Neutrophil (primary cell): ENCODE results near the gene HOMER1.
"Not testable (repeated sequence)": the region's sequence is repeated elsewhere in the genome, so short reads cannot be mapped to it uniquely, and the experiment has no call there.

Experiments
- H3K27ac ChIP-seq: fragments of 200-600 bp; sonication (generic); 2 replicates; pipeline ENCODE4 v1.5.1; 2016; ENCODE audit warnings: mild to moderate bottlenecking, moderate library complexity
- H3K27me3 ChIP-seq: fragments of 200-600 bp; sonication (generic); 2 replicates; pipeline ENCODE4 v1.6.0; 2016; ENCODE audit warnings: mild to moderate bottlenecking
- H3K36me3 ChIP-seq: fragments of 200-600 bp; sonication (generic); 2 replicates; pipeline ENCODE4 v1.5.1; 2017
- H3K4me1 ChIP-seq, 2 experiments: fragments of 200-600 bp in 1 of 2; sonication (generic) in 1 of 2; 1 replicate in 1 of 2; 2 replicates in 1 of 2; pipeline versions ENCODE4 v1.5.1 to v1.6.1; 2013 to 2016; ENCODE audit warnings: low read depth in 1 of 2, low read length in 1 of 2, mild to moderate bottlenecking in 1 of 2, moderate library complexity in 1 of 2; ENCODE audit not compliant: control insufficient read depth in 1 of 2, insufficient read depth in 1 of 2
- H3K4me3 ChIP-seq, 2 experiments: fragments of 200-600 bp in 1 of 2; sonication (generic) in 1 of 2; 1 replicate in 1 of 2; 2 replicates in 1 of 2; pipeline ENCODE4 v1.5.1; 2013 to 2016; ENCODE audit warnings: low read depth in 1 of 2, low read length in 1 of 2, mild to moderate bottlenecking in 1 of 2, moderate library complexity in 1 of 2
- H3K9me3 ChIP-seq: fragments of 200-600 bp; sonication (generic); 2 replicates; pipeline ENCODE4 v1.5.1; 2016
- TF ChIP-seq, protein P1 (sequence below): fragments of 200-600 bp; sonication (generic); IDR thresholded peaks from 2 replicates; pipeline ENCODE4 v1.5.1; 2016; ENCODE audit warnings: antibody characterized with exemption

HOMER1 gene

DNA sequence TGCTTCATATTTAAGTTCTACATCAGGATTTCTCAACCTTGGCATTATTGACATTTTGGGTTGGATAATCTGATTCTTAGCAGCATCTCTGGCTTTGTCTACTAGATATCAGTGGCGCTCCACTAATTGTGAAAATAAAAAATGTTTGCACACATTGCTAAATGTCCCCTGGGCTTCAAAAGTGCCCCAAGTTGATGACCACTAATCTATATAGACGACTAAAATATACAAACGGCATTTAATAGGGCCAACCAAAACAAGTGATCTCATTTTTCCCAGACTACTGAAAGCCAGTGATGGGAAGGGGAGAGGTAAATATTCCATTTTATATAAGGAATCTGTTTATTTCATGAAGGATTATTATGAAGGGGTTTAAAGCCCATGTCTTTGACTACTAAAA lies 118.6 kb downstream of the HOMER1 start:
- no peaks in the 10 kb centered on the region for H3K4me1 ChIP-seq
- H3K4me3 ChIP-seq, result no peak overlapping the region
- H3K36me3 ChIP-seq, result no peaks in the 10 kb centered on the region
- H3K27ac ChIP-seq, result no peak overlapping the region
- H3K27me3 ChIP-seq, result no peaks in the 10 kb centered on the region
- TF ChIP-seq, protein P1, sequence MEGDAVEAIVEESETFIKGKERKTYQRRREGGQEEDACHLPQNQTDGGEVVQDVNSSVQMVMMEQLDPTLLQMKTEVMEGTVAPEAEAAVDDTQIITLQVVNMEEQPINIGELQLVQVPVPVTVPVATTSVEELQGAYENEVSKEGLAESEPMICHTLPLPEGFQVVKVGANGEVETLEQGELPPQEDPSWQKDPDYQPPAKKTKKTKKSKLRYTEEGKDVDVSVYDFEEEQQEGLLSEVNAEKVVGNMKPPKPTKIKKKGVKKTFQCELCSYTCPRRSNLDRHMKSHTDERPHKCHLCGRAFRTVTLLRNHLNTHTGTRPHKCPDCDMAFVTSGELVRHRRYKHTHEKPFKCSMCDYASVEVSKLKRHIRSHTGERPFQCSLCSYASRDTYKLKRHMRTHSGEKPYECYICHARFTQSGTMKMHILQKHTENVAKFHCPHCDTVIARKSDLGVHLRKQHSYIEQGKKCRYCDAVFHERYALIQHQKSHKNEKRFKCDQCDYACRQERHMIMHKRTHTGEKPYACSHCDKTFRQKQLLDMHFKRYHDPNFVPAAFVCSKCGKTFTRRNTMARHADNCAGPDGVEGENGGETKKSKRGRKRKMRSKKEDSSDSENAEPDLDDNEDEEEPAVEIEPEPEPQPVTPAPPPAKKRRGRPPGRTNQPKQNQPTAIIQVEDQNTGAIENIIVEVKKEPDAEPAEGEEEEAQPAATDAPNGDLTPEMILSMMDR, result no peak
- H3K9me3 ChIP-seq, result no peaks in the 10 kb centered on the region

DNA sequence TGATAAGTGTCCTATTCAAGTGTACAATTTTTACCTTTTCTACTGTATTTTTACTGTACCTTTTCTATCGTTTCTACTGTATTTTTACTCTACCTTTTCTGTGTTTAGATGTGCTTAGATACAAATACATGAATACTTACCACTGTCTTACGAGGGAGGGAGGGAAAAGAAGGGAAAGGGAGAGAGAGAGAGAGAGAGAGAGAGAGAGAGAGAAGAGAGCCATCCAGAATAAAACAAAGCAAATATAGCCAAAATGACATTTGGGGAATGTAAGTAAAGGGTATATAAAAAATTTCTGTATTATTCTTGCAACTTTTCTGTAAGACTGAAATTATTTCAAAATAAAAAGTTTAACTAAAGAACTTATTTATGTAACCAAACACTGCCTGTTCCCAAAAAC lies 121.2 kb downstream of the HOMER1 start:
- H3K9me3 ChIP-seq, result no peaks in the 10 kb centered on the region
- H3K4me3 ChIP-seq, result no peak overlapping the region
- H3K27me3 ChIP-seq, result no peaks in the 10 kb centered on the region
- H3K27ac ChIP-seq, result no peak overlapping the region
- no peaks in the 10 kb centered on the region for H3K4me1 ChIP-seq
- TF ChIP-seq, protein P1, result no peak
- H3K36me3 ChIP-seq, result no peaks in the 10 kb centered on the region

DNA sequence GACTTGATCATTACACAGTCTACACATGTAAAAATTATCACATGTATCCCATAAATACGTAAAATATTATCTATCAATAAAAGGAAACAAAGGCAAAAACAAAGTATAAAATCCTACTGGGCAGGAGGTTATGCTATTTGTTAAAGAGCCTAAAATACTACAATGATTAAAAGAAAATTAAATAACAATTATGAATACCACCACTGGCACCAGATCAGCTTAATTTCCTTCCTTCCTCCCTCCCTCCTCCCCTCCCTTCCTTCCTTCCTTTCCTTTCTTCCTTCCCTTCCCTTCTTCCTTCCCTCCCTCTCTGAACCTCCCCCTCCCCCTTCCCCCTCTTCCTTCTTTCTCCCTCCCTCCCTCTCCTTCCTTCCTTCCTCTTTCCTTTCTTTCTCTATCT lies 127.3 kb downstream of the HOMER1 start:
- Histone ChIP-seq H3K27me3 (no peaks in the 10 kb centered on the region), H3K4me1 (no peaks in the 10 kb centered on the region), H3K36me3 (no peaks in the 10 kb centered on the region), H3K9me3 (no peaks in the 10 kb centered on the region), H3K4me3 (no peak overlapping the region), H3K27ac (no peak overlapping the region)
- TF ChIP-seq, protein P1, result no peak

DNA sequence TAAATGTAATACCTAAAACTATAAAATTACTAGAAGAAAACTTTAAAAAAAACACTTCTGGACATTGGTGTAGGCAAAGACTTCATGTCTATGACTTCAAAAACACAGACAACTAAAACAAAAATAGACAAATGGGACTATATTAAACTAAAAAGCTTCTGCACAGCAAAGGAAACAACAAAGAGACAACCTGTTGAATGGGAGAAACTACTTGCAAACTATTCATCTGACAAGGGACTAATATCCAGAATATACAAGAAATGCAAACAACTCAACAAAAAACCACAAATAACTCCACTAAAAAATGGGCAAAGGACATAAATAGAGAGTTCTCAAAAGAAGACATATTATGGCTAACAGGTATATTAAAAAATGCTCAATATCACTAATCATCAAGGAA lies 128.8 kb downstream of the HOMER1 start:
- H3K27ac ChIP-seq, H3K4me3 ChIP-seq, H3K4me1 ChIP-seq, H3K36me3 ChIP-seq, H3K9me3 ChIP-seq, H3K27me3 ChIP-seq: not testable (repeated sequence)

DNA sequence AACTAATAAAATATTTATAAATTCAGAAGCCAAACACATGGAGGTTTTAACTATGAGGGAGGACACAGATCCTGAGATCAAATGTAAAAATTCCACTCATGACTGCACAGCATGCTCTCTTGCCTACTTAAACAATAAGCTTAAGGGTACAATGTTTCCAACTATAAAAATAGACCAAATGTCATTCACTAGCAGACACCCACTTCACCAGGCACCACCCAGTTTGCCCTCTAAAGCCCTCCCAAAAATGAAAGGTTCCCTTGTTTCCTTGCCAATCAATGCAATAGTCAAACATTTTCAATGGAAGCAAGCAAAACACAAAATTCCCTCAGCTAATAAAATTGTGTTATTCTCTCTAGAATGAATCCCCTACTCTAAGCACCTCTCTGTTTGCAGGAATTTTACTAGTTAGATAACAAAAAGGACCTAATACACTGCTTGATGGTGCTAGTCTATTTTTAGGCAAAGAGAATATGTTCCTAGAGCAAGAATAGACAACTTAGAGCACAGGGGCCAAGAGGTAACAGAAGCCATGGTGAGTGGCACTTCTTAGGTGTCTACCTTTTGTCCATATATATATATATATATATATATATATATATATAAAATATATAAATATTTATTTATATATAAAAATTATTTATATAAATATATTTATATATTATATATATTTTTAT lies 135.3 kb downstream of the HOMER1 start:
- TF ChIP-seq, protein P1, result no peak
- Histone ChIP-seq H3K27ac (no peak overlapping the region), H3K36me3 (no peaks in the 10 kb centered on the region), H3K4me3 (no peak overlapping the region), H3K9me3 (no peaks in the 10 kb centered on the region), H3K27me3 (no peaks in the 10 kb centered on the region), H3K4me1 (no peaks in the 10 kb centered on the region)

DNA sequence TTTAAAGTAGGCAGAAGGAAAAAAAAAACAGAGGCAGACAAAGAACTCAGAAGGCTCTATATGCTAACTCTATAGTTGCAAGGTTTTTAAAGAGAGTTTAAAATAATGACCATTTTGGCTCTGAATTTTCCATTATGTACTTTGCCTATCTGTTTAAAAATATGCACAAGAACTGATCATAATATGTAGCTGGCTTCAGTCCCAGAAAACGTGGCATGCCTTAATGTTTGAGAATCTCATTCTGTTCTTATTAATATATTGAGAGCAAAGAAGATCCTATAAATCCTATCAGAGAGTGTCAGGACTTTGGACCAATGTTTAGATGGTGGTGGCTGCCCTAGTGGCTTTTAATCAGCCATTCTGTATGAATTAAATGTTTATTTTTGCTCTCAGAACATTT lies 156.5 kb downstream of the HOMER1 start:
- Histone ChIP-seq H3K36me3 (no peaks in the 10 kb centered on the region), H3K4me1 (no peaks in the 10 kb centered on the region)

More for the DNA sequence above, 156.5 kb downstream of the HOMER1 start:
- H3K27ac ChIP-seq, result no peak overlapping the region
- H3K27me3 ChIP-seq, result no peaks in the 10 kb centered on the region
- TF ChIP-seq, protein P1, result no peak
- H3K4me3 ChIP-seq, result no peak overlapping the region
- no peaks in the 10 kb centered on the region for H3K9me3 ChIP-seq
